Neuronal stem cell (in vitro differentiated cells): Measurements from ENCODE around the gene WFDC5.
A peak's percentile ranks its signal among the peaks of the same experiment; 100 is the strongest.

ENCODE experiments used
- DNase-seq: peaks from one replicate; pipeline ENCODE4 v3.0.0-alpha.2; 2013; ENCODE audit warnings: low spot score
- H2AFZ ChIP-seq: one replicate; pipeline ENCODE4 v1.6.1; 2013; ENCODE audit warnings: mild to moderate bottlenecking, low read length, inconsistent platforms
- H2AK5ac ChIP-seq: 2 replicates; pipeline ENCODE4 v1.6.1; 2013; ENCODE audit warnings: low read depth, mild to moderate bottlenecking, inconsistent platforms, low read length, moderate library complexity, mixed read lengths
- H2BK120ac ChIP-seq: 2 replicates; pipeline ENCODE4 v1.6.1; 2013; ENCODE audit warnings: low read depth, mild to moderate bottlenecking, inconsistent platforms, low read length, moderate library complexity, mixed read lengths
- H2BK12ac ChIP-seq: one replicate; pipeline ENCODE4 v1.6.1; 2013; ENCODE audit warnings: low read length, inconsistent platforms
- H2BK15ac ChIP-seq: 2 replicates; pipeline ENCODE4 v1.6.1; 2013; ENCODE audit warnings: mild to moderate bottlenecking, low read length, inconsistent platforms, mixed read lengths
- H2BK5ac ChIP-seq: one replicate; pipeline ENCODE4 v1.6.1; 2013; ENCODE audit warnings: inconsistent platforms, mild to moderate bottlenecking, low read length, moderate library complexity
- H3K14ac ChIP-seq: one replicate; pipeline ENCODE4 v1.6.1; 2013; ENCODE audit warnings: low read length, inconsistent platforms
- H3K18ac ChIP-seq: 2 replicates; pipeline ENCODE4 v1.6.1; 2013; ENCODE audit warnings: low read length, inconsistent platforms
- H3K23ac ChIP-seq: 2 replicates; pipeline ENCODE4 v1.6.1; 2013; ENCODE audit warnings: low read depth, mild to moderate bottlenecking, mixed read lengths, low read length, inconsistent platforms; ENCODE audit not compliant: poor library complexity
- H3K27ac ChIP-seq: replicated peaks from 3 replicates; pipeline ENCODE4 v1.5.1; 2013; ENCODE audit warnings: low read length, inconsistent platforms
- H3K27me3 ChIP-seq, 3 experiments: 2 replicates each; pipeline ENCODE4 v1.6.1; 2013; ENCODE audit warnings: low read length in 3 of 3, mild to moderate bottlenecking in 2 of 3, inconsistent platforms in 1 of 3, low read depth in 1 of 3, mixed read lengths in 1 of 3, moderate library complexity in 1 of 3; ENCODE audit not compliant: control insufficient read depth in 3 of 3, insufficient read depth in 3 of 3
- H3K36me3 ChIP-seq, 2 donors: replicated peaks in 1 of 2; 2 replicates each; pipeline ENCODE4 v1.6.1; 2013; ENCODE audit warnings: low read length in 2 of 2; ENCODE audit not compliant: control insufficient read depth in 2 of 2, insufficient read depth in 2 of 2
- H3K4ac ChIP-seq: 2 replicates; pipeline ENCODE4 v1.6.1; 2013; ENCODE audit warnings: inconsistent platforms, mild to moderate bottlenecking, low read length, moderate library complexity
- H3K4me1 ChIP-seq, 2 donors: 1 replicate in 1 of 2; 2 replicates in 1 of 2; pipeline ENCODE4 v1.6.1; 2013; ENCODE audit warnings: low read length in 2 of 2, low read depth in 1 of 2; ENCODE audit not compliant: control insufficient read depth in 2 of 2, insufficient read depth in 1 of 2
- H3K4me2 ChIP-seq: one replicate; pipeline ENCODE4 v1.6.1; 2013; ENCODE audit warnings: mild to moderate bottlenecking, low read length, inconsistent platforms; ENCODE audit not compliant: insufficient read depth, poor library complexity, severe bottlenecking
- H3K4me3 ChIP-seq, 2 donors: 2 replicates each; pipeline ENCODE4 v1.5.1; 2013; ENCODE audit warnings: low read length in 2 of 2, mild to moderate bottlenecking in 2 of 2, inconsistent platforms in 1 of 2, moderate library complexity in 1 of 2
- H3K79me1 ChIP-seq: one replicate; pipeline ENCODE4 v1.6.1; 2013; ENCODE audit warnings: low read depth, mild to moderate bottlenecking, inconsistent platforms, low read length, moderate library complexity
- H3K9ac ChIP-seq: one replicate; pipeline ENCODE4 v1.6.1; 2013; ENCODE audit warnings: mild to moderate bottlenecking, low read depth, low read length, inconsistent platforms; ENCODE audit not compliant: poor library complexity
- H3K9me3 ChIP-seq, 2 donors: replicated peaks in 1 of 2; 2 replicates each; pipeline versions ENCODE3 to v1.6.1; 2013; ENCODE audit warnings: low read length in 2 of 2, mild to moderate bottlenecking in 2 of 2, inconsistent platforms in 1 of 2, low read depth in 1 of 2, mixed read lengths in 1 of 2, moderate library complexity in 1 of 2; ENCODE audit not compliant: control insufficient read depth in 2 of 2, insufficient read depth in 1 of 2
- H4K8ac ChIP-seq: one replicate; pipeline ENCODE4 v1.6.1; 2013; ENCODE audit warnings: low read depth, mild to moderate bottlenecking, inconsistent platforms, low read length, moderate library complexity
- H4K91ac ChIP-seq: one replicate; pipeline ENCODE4 v1.6.1; 2013; ENCODE audit warnings: low read length, low read depth, mild to moderate bottlenecking, inconsistent platforms; ENCODE audit not compliant: poor library complexity
- WGBS, 2 donors: extraction: QIAGEN DNeasy Blood & Tissue Kit; methylation state at CpG; one replicate each; pipeline ENCODE4 v1.1.7; 2013; ENCODE audit warnings: missing lambda C conversion rate in 2 of 2, mixed read lengths in 1 of 2; ENCODE audit not compliant: insufficient read length in 2 of 2, insufficient replicate concordance in 1 of 2; ENCODE audit errors: extremely low coverage in 2 of 2; 5-methylcytosine and 5-hydroxymethylcytosine counted together

WFDC5 gene

GRCh38 chr20:45100563-45101245 is 14.3 kb downstream of the WFDC5 start, which contains the start of gene KCNS1:
TSS of gene KCNS1 (minus strand) at chr20:45101127. CDS start at chr20:45099236, 1,891 bp downstream.
- Histone ChIP-seq H3K4me1 (no peaks in the 10 kb centered on the region), H3K9me3 (peaks cover 0 to 8% of the 10 kb centered on the region in 2 donors), H3K9ac (no peak within 1 kb of the TSS), H3K27me3 (peaks cover 4 to 65% (median 48%) of the 10 kb centered on the region in 3 experiments), H3K79me1 (no peaks in the 10 kb centered on the region), H2BK15ac (no peak within 1 kb of the TSS), H2BK5ac (no peak within 1 kb of the TSS), H2AFZ (peak within 1 kb of the TSS; percentile 89), H4K8ac (no peak within 1 kb of the TSS), H2BK120ac (peak within 1 kb of the TSS; percentile 19), H3K4me3 (peak within 1 kb of the TSS in 1 of 2 donors; percentile 53), H4K91ac (no peak within 1 kb of the TSS), H3K27ac (no peak within 1 kb of the TSS), H3K18ac (peak within 1 kb of the TSS; percentile 33), H3K4ac (no peak within 1 kb of the TSS), H2BK12ac (no peak within 1 kb of the TSS), H3K36me3 (no peaks in the 10 kb centered on the region), H3K14ac (no peak within 1 kb of the TSS), H2AK5ac (no peak within 1 kb of the TSS), H3K4me2 (peak within 1 kb of the TSS; percentile 46), H3K23ac (peak within 1 kb of the TSS; percentile 5)
- no CpG with 5 or more reads among the region's 38 CpGs for WGBS, 2 donors
- no peak for DNase-seq

DNA sequence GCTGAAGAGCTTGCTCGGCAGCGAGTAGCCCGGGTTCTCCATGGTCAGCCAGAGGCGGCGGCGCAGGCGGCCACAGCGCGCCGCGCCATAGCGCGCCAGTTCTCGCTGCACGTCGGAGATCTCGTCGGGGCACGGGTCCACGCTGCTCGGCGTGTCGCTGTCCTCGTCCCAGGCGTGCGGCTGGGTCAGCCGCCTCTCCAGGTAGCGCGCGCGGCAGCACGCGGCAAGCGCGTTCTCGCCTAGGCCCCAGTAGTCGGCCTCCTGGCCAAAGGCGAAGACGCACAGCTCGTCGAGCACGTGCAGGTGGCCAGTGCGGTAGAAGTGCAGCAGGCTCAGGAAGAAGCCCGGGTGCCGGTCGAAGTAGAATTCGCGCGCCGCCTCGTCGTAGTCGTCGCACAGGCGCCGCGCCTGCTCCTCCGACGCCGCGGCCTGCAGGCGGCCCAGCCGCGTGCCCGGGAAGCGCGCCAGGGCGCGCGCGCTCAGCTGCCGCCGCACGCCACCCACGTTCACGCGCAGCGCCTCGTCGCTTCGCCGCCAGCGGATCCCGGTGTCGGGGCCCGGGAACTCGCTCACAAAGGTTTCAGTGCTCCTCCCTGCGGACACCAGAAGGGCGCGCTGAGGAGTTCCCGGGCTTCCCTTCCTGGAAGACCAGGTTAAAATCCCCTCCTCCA is 16.7 kb downstream of the WFDC5 start:
- H3K4me2 ChIP-seq = peak overlapping the region; percentile 41
- H2AK5ac ChIP-seq = peak overlapping the region; percentile 47
- H2AFZ ChIP-seq = peak overlapping the region; percentile 69
- H3K27ac ChIP-seq = no peak overlapping the region
- H3K4me1 ChIP-seq = no peaks in the 10 kb centered on the region
- H2BK12ac ChIP-seq = peak overlapping the region; percentile 36
- H4K91ac ChIP-seq = no peak overlapping the region
- H3K4me3 ChIP-seq = peak overlapping the region in 1 of 2 donors; percentile 52
- no peaks in the 10 kb centered on the region for H3K79me1 ChIP-seq
- peak overlapping the region; percentile 94 for H3K14ac ChIP-seq
- peaks cover 0 to 8% of the 10 kb centered on the region in 2 donors for H3K9me3 ChIP-seq
- no CpG with 5 or more reads among the region's 91 CpGs for WGBS, 2 donors
- peaks cover 4 to 59% (median 48%) of the 10 kb centered on the region in 3 experiments for H3K27me3 ChIP-seq
- no peak overlapping the region for H3K9ac ChIP-seq
- peak; percentile 26 for DNase-seq
- H4K8ac ChIP-seq = no peak overlapping the region
- H2BK15ac ChIP-seq = no peak overlapping the region
- peak overlapping the region; percentile 69 for H3K4ac ChIP-seq
- H3K36me3 ChIP-seq = no peaks in the 10 kb centered on the region
- peak overlapping the region; percentile 86 for H3K18ac ChIP-seq
- no peak overlapping the region for H2BK120ac ChIP-seq
- H3K23ac ChIP-seq = peak overlapping the region; percentile 47
- no peak overlapping the region for H2BK5ac ChIP-seq

GRCh38 chr20:45097485-45098102 is 17.4 kb downstream of the WFDC5 start:
- no peak overlapping the region for H3K4me2 ChIP-seq
- H3K4me1 ChIP-seq = no peaks in the 10 kb centered on the region
- H4K91ac ChIP-seq = peak overlapping the region; percentile 41

GRCh38 chr20:45096781-45097180 is 18.2 kb downstream of the WFDC5 start:
- H3K23ac ChIP-seq = no peak overlapping the region
- peaks cover 0 to 8% of the 10 kb centered on the region in 2 donors for H3K9me3 ChIP-seq
- H3K4me1 ChIP-seq = no peaks in the 10 kb centered on the region
- H2BK12ac ChIP-seq = no peak overlapping the region
- H4K91ac ChIP-seq = no peak overlapping the region
- H3K27ac ChIP-seq = no peak overlapping the region
- no peak overlapping the region for H2BK120ac ChIP-seq
- H3K9ac ChIP-seq = no peak overlapping the region
- H2AFZ ChIP-seq = no peak overlapping the region
- H2AK5ac ChIP-seq = no peak overlapping the region
- H4K8ac ChIP-seq = no peak overlapping the region
- H2BK15ac ChIP-seq = no peak overlapping the region
- H3K79me1 ChIP-seq = no peaks in the 10 kb centered on the region
- no peak overlapping the region for H2BK5ac ChIP-seq
- H3K14ac ChIP-seq = no peak overlapping the region
- WGBS, 2 donors = no CpG with 5 or more reads among the region's 9 CpGs
- DNase-seq = no peak
- no peak overlapping the region for H3K18ac ChIP-seq
- no peak overlapping the region for H3K4me3 ChIP-seq
- H3K4me2 ChIP-seq = no peak overlapping the region
- H3K36me3 ChIP-seq = no peaks in the 10 kb centered on the region
- no peak overlapping the region for H3K4ac ChIP-seq
- H3K27me3 ChIP-seq = peaks cover 4 to 50% (median 48%) of the 10 kb centered on the region in 3 experiments

More at GRCh38 chr20:45097485-45098102, 17.4 kb downstream of the WFDC5 start:
- no CpG with 5 or more reads among the region's 56 CpGs for WGBS, 2 donors
- Histone ChIP-seq H2AK5ac (peak overlapping the region; percentile 47), H3K27me3 (peaks cover 4 to 54% (median 48%) of the 10 kb centered on the region in 3 experiments), H3K79me1 (no peaks in the 10 kb centered on the region), H3K18ac (peak overlapping the region; percentile 86), H2BK5ac (no peak overlapping the region), H3K14ac (peak overlapping the region; percentile 94), H3K23ac (peak overlapping the region; percentile 95), H2BK12ac (peak overlapping the region; percentile 96), H3K36me3 (no peaks in the 10 kb centered on the region), H2BK120ac (no peak overlapping the region), H3K27ac (no peak overlapping the region), H2AFZ (no peak overlapping the region), H3K9ac (peak overlapping the region; percentile 68), H3K4me3 (peak overlapping the region in 1 of 2 donors; percentile 52), H4K8ac (no peak overlapping the region), H3K9me3 (peaks cover 0 to 8% of the 10 kb centered on the region in 2 donors), H3K4ac (peak overlapping the region; percentile 69), H2BK15ac (peak overlapping the region; percentile 13)
- no peak for DNase-seq
